Kidney (tissue), 14 donors: ENCODE results near the gene MAGOHB. TPM values are rescaled to one million over a fixed set of nuclear protein-coding genes. Genes with fewer than 3 reads are reported as not detected.

Source experiments
- DNase-seq, 5 donors: peaks; one replicate each; pipeline ENCODE4 v3.0.0-alpha.2; 2013 to 2020
- FAIRE-seq: peaks from 2 replicates; lab custom pipeline; 2012; peaks lifted over from hg19 to GRCh38; lab: Jason Lieb, UNC
- H3K27ac ChIP-seq, 2 donors: one replicate each; pipeline ENCODE4 v1.7.0; 2013; ENCODE audit warnings: low read depth in 2 of 2, low read length in 2 of 2, inconsistent platforms in 1 of 2
- H3K27me3 ChIP-seq: one replicate; pipeline ENCODE4 v1.7.1; 2013; ENCODE audit warnings: low read length, inconsistent platforms; ENCODE audit not compliant: control insufficient read depth, insufficient read depth
- H3K36me3 ChIP-seq, 3 donors: one replicate each; pipeline versions ENCODE4 v1.7.0 to v1.7.1; 2013; ENCODE audit warnings: low read length in 3 of 3, control low read depth in 1 of 3, inconsistent platforms in 1 of 3; ENCODE audit not compliant: insufficient read depth in 3 of 3, control insufficient read depth in 2 of 3
- H3K4me1 ChIP-seq, 3 donors: one replicate each; pipeline versions ENCODE4 v1.7.0 to v1.7.1; 2013; ENCODE audit warnings: low read length in 3 of 3, inconsistent platforms in 1 of 3, low read depth in 1 of 3; ENCODE audit not compliant: control insufficient read depth in 2 of 3, insufficient read depth in 2 of 3
- H3K4me3 ChIP-seq, 3 donors: one replicate each; pipeline versions ENCODE4 v1.7.0 to v1.8.1; 2013; ENCODE audit warnings: low read length in 3 of 3, control low read depth in 1 of 3, inconsistent platforms in 1 of 3
- H3K9ac ChIP-seq, 3 donors: one replicate each; pipeline versions ENCODE4 v1.7.0 to v1.7.1; 2013; ENCODE audit warnings: low read length in 3 of 3, control low read depth in 1 of 3, inconsistent platforms in 1 of 3
- H3K9me3 ChIP-seq, 3 donors: one replicate each; pipeline versions ENCODE4 v1.7.0 to v1.7.1; 2013; ENCODE audit warnings: low read length in 3 of 3, control low read depth in 1 of 3, inconsistent platforms in 1 of 3; ENCODE audit not compliant: control insufficient read depth in 2 of 3, insufficient read depth in 1 of 3
- CTCF ChIP-seq: IDR thresholded peaks from 3 replicates; pipeline ENCODE4 v1.5.1; 2012; ENCODE audit warnings: mild to moderate bottlenecking, moderate library complexity, borderline replicate concordance; ENCODE audit not compliant: insufficient read depth; ENCODE audit errors: extremely low read depth
- intact Hi-C: fragments of 100-400 bp; cut with DNase I; formaldehyde crosslinking; loops from one replicate; pipeline ENCODE4 v1.11.1; 2022
- polyA plus RNA-seq: library from polyadenylated mRNA; stranded (reverse); fragments of 350-450 nt; fragmentation: Illumina TruSeq; extraction: RNeasy Lipid Tissue Mini Kit (QIAGEN cat#74804); gene quantifications from one replicate; pipeline ENCODE4 v1.2.3, GENCODE V29; 2014; ENCODE audit warnings: low read depth, low replicate concordance; ENCODE audit not compliant: insufficient read depth
- total RNA-seq: library from RNA; stranded (reverse); fragmentation: NEBNext Ultra II Directional; extraction: Animal tissue kit (Norgen Biotek cat#: 25700); gene quantifications from one replicate; pipeline ENCODE4 v1.2.1, GENCODE V29; 2021
- donor health status: control.
- donor health status: control.
- donor health status: control.
- donor health status: control.
- donor health status: control.
- donor health status: DM: yes; HTN: yes; CAD: no.
- donor health status: Normal renal cell carcinoma (clear cell type).

MAGOHB gene
- total and polyA plus RNA-seq, 2 donors from 2014 or later: 20.0 to 31.7 TPM

- Histone ChIP-seq H3K4me3 (no peak overlapping the region), H3K27ac (no peak overlapping the region), H3K4me1 (no peaks in the 10 kb centered on the region), H3K9me3 (no peaks in the 10 kb centered on the region), H3K9ac (no peak overlapping the region), H3K36me3 (no peaks in the 10 kb centered on the region), H3K27me3 (no peaks in the 10 kb centered on the region)
- no peak for FAIRE-seq
- TF ChIP-seq CTCF: no peak
- intact Hi-C loops: no loop called here
- no peak for DNase-seq
These were observed 21.0 kb upstream of the MAGOHB start for GRCh38 chr12:10634427-10634826.

GRCh38 chr12:10633541-10633940 lies 20.1 kb upstream of the MAGOHB start:
- intact Hi-C loops: no loop called here
- DNase-seq (no peak), FAIRE-seq (no peak)
- TF ChIP-seq CTCF: no peak
- no peak overlapping the region for H3K27ac ChIP-seq
- no peak overlapping the region for H3K4me3 ChIP-seq
- no peak overlapping the region for H3K9ac ChIP-seq
- H3K4me1 ChIP-seq: no peaks in the 10 kb centered on the region
- no peaks in the 10 kb centered on the region for H3K36me3 ChIP-seq
- H3K27me3 ChIP-seq: no peaks in the 10 kb centered on the region
- no peaks in the 10 kb centered on the region for H3K9me3 ChIP-seq

GRCh38 chr12:10632226-10632625 lies 18.8 kb upstream of the MAGOHB start:
- FAIRE-seq: no peak
- Histone ChIP-seq H3K4me1 (no peaks in the 10 kb centered on the region), H3K27me3 (no peaks in the 10 kb centered on the region), H3K4me3 (no peak overlapping the region), H3K36me3 (no peaks in the 10 kb centered on the region), H3K9me3 (no peaks in the 10 kb centered on the region), H3K27ac (no peak overlapping the region), H3K9ac (no peak overlapping the region)
- no peak for TF ChIP-seq CTCF
- no peak for DNase-seq
- intact Hi-C loops: no loop called here

- H3K27ac ChIP-seq: no peak overlapping the region
- no peak for DNase-seq
- no peak for FAIRE-seq
- TF ChIP-seq CTCF: no peak
- no peak overlapping the region for H3K9ac ChIP-seq
- no peaks in the 10 kb centered on the region for H3K9me3 ChIP-seq
- no peaks in the 10 kb centered on the region for H3K36me3 ChIP-seq
- H3K27me3 ChIP-seq: no peaks in the 10 kb centered on the region
- intact Hi-C loops: no loop called here
- H3K4me1 ChIP-seq: no peaks in the 10 kb centered on the region
- no peak overlapping the region for H3K4me3 ChIP-seq
These were observed 11.2 kb upstream of the MAGOHB start for GRCh38 chr12:10624605-10625004.
